GM12874 (cell line): ENCODE results near the gene ARHGAP31.

ENCODE experiments used
- TF ChIP-seq, protein P1 (sequence below): IDR thresholded peaks from 2 replicates; pipeline ENCODE4 v1.5.1; 2011; ENCODE audit warnings: low read depth, mild to moderate bottlenecking, control low read depth, low read length, moderate library complexity; ENCODE audit not compliant: insufficient read depth

Gene ARHGAP31

DNA sequence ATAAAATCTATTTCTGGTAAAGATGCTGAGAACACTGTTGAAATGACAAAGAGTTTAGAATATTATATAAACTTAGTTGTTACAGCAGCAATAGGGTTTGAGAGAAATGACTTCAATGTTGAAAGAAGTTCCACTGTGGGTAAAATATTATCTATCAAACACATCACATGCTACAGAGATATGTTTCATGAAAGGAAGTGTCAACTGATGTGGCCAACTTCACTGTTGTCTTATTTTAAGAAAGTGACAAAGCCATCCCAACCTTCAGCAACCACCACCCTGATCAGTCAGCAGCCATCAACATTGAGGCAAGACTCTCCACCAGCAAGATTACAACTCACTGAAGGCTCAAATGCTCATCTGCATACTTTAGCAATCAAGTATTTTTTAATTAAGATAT is 149.0 kb downstream of the ARHGAP31 start:
- TF ChIP-seq, protein P1, sequence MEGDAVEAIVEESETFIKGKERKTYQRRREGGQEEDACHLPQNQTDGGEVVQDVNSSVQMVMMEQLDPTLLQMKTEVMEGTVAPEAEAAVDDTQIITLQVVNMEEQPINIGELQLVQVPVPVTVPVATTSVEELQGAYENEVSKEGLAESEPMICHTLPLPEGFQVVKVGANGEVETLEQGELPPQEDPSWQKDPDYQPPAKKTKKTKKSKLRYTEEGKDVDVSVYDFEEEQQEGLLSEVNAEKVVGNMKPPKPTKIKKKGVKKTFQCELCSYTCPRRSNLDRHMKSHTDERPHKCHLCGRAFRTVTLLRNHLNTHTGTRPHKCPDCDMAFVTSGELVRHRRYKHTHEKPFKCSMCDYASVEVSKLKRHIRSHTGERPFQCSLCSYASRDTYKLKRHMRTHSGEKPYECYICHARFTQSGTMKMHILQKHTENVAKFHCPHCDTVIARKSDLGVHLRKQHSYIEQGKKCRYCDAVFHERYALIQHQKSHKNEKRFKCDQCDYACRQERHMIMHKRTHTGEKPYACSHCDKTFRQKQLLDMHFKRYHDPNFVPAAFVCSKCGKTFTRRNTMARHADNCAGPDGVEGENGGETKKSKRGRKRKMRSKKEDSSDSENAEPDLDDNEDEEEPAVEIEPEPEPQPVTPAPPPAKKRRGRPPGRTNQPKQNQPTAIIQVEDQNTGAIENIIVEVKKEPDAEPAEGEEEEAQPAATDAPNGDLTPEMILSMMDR: no peak

DNA sequence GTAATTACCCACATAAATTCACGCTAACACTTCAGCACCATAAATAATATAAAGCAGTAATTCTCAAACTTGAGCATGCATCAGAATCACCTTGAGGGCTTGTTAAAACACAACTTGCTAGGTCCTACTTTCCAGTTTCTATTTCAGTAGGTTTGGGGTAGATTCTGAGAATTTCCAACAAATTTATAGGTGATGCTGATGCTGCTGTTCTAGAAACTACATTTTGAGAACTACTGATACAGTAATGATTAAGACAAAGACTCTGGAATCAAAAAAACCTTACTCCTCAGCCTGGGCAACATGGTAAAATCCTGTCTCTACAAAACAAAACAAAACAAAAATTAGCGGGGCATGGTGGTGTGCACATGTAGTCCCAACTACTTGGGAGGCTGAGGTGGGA is 150.4 kb downstream of the ARHGAP31 start:
- TF ChIP-seq, protein P1: no peak

- TF ChIP-seq, protein P1: no peak
Observed at GRCh38 chr3:119453822-119454221, 159.6 kb downstream of the ARHGAP31 start.

- TF ChIP-seq, protein P1: no peak
Observed at GRCh38 chr3:119456469-119456868, 162.3 kb downstream of the ARHGAP31 start.

- TF ChIP-seq, protein P1: no peak
Observed at GRCh38 chr3:119457246-119457645, 163.1 kb downstream of the ARHGAP31 start.

GRCh38 chr3:119463171-119464169 is 169.3 kb downstream of the ARHGAP31 start, which contains the start of gene TMEM39A:
TSS of gene TMEM39A (minus strand) at chr3:119463615. CDS start at chr3:119462074, 1,541 bp downstream.
- TF ChIP-seq, protein P1: no peak

DNA sequence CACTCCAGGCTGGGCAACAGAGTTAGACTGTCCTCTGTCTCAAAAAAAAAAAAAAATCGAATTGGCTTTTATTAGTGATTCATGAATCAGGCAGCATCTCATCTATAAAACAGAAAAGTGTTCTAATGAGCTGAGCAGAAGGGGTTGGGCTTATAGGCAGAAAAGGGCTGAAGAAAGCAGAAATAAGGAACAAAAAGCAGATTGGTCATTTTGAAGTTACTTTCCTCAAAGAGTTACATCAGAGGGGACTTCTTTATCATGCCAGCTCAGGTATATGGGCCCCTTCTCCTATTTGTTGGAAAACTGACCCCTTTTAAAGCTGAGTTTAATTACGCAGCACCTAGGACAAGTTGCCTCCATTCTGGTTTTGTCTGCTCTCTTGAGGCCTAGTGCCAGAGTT is 173.9 kb downstream of the ARHGAP31 start:
- TF ChIP-seq, protein P1: no peak
